ENCODE results near the gene AMBRA1.

AMBRA1 gene

GRCh38 chr11:46562527-46562926, 31.3 kb downstream of the AMBRA1 start:
- Histone ChIP-seq H4K20me1 (ENCODE audit: insufficient read depth, low read length) (peaks cover 3% of the 10 kb centered on the region; the same call in 1 of the 2 replicates), H3K4me3 (ENCODE audit: low read depth in 1 of 2, low read length in 2 of 2) (no peak overlapping the region), H2AFZ (ENCODE audit: low read depth, low read length) (no peak overlapping the region), H3K4me2 (ENCODE audit: insufficient read depth, low read length) (no peak overlapping the region), H3K36me3 (ENCODE audit: insufficient read depth, low read length) (no peaks in the 10 kb centered on the region), H3K79me2 (ENCODE audit: insufficient read depth, low read length) (peaks cover 96% of the 10 kb centered on the region), H3K9ac (ENCODE audit: low read depth, low read length) (no peak overlapping the region), H3K4me1 (ENCODE audit: insufficient read depth, low read length) (peaks cover 54% of the 10 kb centered on the region), H3K27ac (ENCODE audit: low read length) (peak overlapping the region; percentile 86), H3K27me3 (ENCODE audit: insufficient read depth, low read length, poor library complexity) (no peaks in the 10 kb centered on the region), H3K9me3 (ENCODE audit: insufficient read depth, low read length, severe bottlenecking) (no peaks in the 10 kb centered on the region)
- ATAC-seq (ENCODE audit: insufficient read depth, low read depth) (no peak), DNase-seq (no peak)
- no peak for TF ChIP-seq EZH2 (IDR thresholded peaks at IDR 0.05; ENCODE audit: borderline replicate concordance, low read depth, low read length, severe bottlenecking)
- no peak for TF ChIP-seq CTCF (IDR thresholded peaks at IDR 0.05; ENCODE audit: borderline replicate concordance, extremely low read depth, low read length, poor library complexity, severe bottlenecking)

- Histone ChIP-seq H3K27ac (ENCODE audit: low read length) (peak overlapping the region; percentile 86), H3K79me2 (ENCODE audit: insufficient read depth, low read length) (peaks cover 91% of the 10 kb centered on the region), H2AFZ (ENCODE audit: low read depth, low read length) (peak overlapping the region; percentile 53), H3K9ac (ENCODE audit: low read depth, low read length) (peak overlapping the region; percentile 57), H3K4me3 (ENCODE audit: low read depth in 1 of 2, low read length in 2 of 2) (peak overlapping the region; percentile 8 to 48; a peak in 3 of 4 replicates), H4K20me1 (ENCODE audit: insufficient read depth, low read length) (no peaks in the 10 kb centered on the region; the same call in 1 of the 2 replicates), H3K4me1 (ENCODE audit: insufficient read depth, low read length) (peaks cover 75% of the 10 kb centered on the region), H3K4me2 (ENCODE audit: insufficient read depth, low read length) (peak overlapping the region; percentile 69), H3K36me3 (ENCODE audit: insufficient read depth, low read length) (no peaks in the 10 kb centered on the region), H3K27me3 (ENCODE audit: insufficient read depth, low read length, poor library complexity) (no peaks in the 10 kb centered on the region), H3K9me3 (ENCODE audit: insufficient read depth, low read length, severe bottlenecking) (no peaks in the 10 kb centered on the region)
- peak; percentile 58 for DNase-seq
- TF ChIP-seq CTCF (IDR thresholded peaks at IDR 0.05; ENCODE audit: borderline replicate concordance, extremely low read depth, low read length, poor library complexity, severe bottlenecking) (no peak), EZH2 (IDR thresholded peaks at IDR 0.05; ENCODE audit: borderline replicate concordance, low read depth, low read length, severe bottlenecking) (no peak)
- ATAC-seq (ENCODE audit: insufficient read depth, low read depth), result peak; percentile 85
Observed at GRCh38 chr11:46560300-46560991, 33.4 kb downstream of the AMBRA1 start.

- H3K9ac ChIP-seq (ENCODE audit: low read depth, low read length), result peak overlapping the region; percentile 57
Observed at GRCh38 chr11:46559815-46560214, 34.0 kb downstream of the AMBRA1 start.

More at GRCh38 chr11:46559815-46560214, 34.0 kb downstream of the AMBRA1 start:
- Histone ChIP-seq H3K36me3 (ENCODE audit: insufficient read depth, low read length) (no peaks in the 10 kb centered on the region), H3K9me3 (ENCODE audit: insufficient read depth, low read length, severe bottlenecking) (no peaks in the 10 kb centered on the region), H4K20me1 (ENCODE audit: insufficient read depth, low read length) (no peaks in the 10 kb centered on the region), H3K27ac (ENCODE audit: low read length) (peak overlapping the region; percentile 86), H2AFZ (ENCODE audit: low read depth, low read length) (no peak overlapping the region), H3K4me2 (ENCODE audit: insufficient read depth, low read length) (peak overlapping the region; percentile 69), H3K4me3 (ENCODE audit: low read depth in 1 of 2, low read length in 2 of 2) (peak overlapping the region; percentile 8 to 48), H3K79me2 (ENCODE audit: insufficient read depth, low read length) (peaks cover 88% of the 10 kb centered on the region), H3K27me3 (ENCODE audit: insufficient read depth, low read length, poor library complexity) (no peaks in the 10 kb centered on the region), H3K4me1 (ENCODE audit: insufficient read depth, low read length) (peaks cover 81% of the 10 kb centered on the region)
- no peak for DNase-seq
- no peak for ATAC-seq (ENCODE audit: insufficient read depth, low read depth)
- TF ChIP-seq EZH2 (IDR thresholded peaks at IDR 0.05; ENCODE audit: borderline replicate concordance, low read depth, low read length, severe bottlenecking), result no peak
- TF ChIP-seq CTCF (IDR thresholded peaks at IDR 0.05; ENCODE audit: borderline replicate concordance, extremely low read depth, low read length, poor library complexity, severe bottlenecking), result no peak
